Anterior cingulate cortex (tissue), 58 donors: ENCODE measurements around the gene CCDC61.

Experiments
- DNase-seq, 58 donors: peaks; one replicate each; lab custom pipeline; 2025; lab: John Stamatoyannopoulos, UW

CCDC61 gene

DNA sequence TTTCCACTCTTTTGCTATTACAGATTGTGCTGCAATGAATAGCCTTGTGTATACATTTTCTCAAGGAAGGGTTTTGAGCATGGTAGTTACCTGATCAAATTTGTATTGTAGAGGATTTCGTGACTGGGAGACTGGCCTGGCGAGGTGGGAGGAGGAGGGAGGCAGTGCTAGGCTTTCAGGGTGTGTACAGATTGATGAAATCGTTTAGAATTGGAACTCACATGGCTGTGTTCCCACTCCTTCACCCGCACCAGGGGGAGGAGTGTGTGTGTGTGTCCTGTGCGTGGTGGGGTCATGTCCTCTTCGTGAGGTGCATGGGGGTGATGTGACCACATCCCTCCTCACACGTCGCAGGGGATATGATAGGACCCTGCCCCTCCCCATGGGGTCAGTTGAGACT lies 19.3 kb downstream of the CCDC61 start:
- no peak for DNase-seq

DNA sequence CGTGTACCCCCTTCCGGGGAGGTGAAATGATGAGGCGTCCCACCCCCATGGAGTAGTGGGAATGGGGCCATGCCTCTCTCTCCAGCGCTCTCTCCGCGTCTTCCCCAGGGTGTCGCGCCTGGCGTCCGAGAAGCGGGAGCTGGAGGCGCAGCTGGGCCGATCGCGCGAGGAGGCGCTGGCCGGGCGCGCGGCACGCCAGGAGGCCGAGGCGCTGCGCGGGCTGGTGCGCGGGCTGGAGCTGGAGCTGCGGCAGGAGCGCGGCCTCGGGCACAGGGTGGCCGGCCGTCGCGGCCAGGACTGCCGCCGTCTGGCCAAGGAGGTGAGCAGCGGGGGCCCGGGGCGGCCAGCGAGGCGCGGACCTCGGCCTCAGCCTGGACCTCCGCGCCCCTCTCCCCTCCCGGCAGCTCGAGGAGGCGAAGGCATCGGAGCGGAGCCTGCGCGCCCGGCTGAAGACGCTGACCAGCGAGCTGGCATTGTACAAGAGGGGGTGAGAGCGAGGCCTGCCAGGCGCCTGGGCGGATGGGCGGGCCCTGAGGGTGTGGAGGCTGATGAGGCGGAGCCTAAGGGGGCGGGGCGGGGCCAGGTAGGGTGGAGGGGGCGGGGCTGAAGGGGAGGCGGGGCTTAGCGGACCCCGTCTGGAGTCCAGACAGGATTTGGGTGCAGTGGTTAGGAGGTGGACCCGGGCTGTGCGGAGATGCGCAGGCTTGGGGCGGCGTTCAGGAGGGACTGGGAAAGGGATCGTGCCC lies 19.8 kb downstream of the CCDC61 start:
- DNase-seq = peak in 12 of 58 donors; percentile 5 to 40 (median 18)

DNA sequence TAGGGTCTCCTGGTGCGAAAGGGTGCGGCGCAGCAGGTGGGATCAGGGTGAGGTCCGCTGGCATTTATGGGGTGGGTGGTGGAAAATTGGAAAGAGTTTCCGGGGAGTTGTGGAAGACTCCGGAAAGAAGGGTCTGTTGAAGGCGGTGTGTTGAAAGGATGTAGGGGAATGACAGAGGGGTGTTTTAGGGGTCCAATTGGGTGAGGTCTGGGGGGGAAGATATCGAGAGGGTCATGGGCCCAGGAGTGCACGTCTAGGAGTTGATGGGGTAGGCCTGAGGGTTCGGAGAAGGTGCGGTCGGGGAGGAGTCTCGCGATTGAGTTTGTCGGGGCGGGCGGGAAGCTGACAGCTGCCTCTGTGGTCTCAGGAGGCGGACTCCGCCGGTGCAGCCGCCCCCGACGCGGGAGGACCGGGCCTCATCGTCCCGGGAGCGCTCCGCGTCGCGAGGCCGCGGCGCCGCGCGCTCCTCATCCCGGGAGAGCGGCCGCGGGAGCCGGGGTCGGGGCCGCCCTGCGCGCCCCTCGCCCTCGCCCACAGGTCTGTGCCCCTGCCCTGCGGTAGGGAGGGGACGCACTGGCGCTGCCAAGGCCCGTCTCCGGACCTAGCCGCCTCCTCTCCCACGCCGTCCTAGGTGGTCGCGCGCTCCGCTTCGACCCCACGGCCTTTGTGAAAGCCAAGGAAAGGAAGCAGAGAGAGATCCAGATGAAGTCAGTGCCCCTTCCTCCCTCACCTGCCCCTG lies 20.6 kb downstream of the CCDC61 start:
- no peak for DNase-seq

DNA sequence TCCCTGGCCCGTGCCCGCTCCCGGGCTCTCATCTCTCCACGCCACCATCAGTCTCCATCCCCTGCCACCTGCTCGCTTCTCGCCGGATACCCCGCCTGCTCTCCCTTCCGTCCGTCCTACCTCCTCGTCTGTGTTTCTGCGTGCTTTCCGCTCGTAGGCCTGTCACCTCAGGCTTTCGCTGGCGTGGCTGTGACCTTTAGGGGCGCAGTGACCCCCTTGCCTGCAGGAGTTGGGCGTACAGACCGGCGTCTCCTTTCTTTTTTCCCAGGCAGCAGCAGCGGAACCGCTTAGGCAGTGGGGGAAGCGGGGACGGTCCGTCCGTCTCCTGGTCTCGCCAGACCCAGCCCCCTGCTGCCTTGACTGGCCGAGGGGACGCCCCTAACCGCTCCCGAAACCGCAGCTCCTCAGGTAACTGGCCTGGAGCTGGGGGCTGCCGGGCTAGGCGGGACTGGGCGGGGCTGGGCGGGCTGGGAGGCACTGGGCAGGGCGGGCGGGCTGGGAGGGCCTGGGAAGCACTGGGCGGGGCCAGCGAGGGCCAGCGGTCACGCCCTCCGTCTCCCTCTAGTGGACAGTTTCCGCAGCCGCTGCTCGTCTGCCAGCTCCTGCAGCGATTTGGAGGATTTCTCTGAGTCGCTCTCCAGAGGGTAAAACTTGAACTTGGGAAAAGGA lies 21.3 kb downstream of the CCDC61 start:
- DNase-seq = peak in 55 of 58 donors; percentile 14 to 82 (median 63)

DNA sequence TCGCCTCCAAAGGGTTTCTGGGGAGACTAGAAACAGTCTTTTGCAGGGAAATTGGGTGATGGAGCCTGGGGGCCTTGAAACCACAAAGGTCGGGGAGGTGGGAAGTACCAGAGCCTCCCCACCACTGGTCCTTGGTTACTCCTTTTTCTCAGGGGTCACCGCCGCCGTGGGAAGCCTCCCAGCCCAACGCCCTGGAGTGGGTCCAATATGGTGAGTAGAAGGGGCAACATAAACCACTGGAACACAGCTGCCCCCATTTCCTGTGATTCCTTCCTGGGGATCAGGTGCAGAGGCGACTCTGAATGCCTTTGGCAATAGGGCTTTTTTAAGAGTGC lies 21.8 kb downstream of the CCDC61 start:
- no peak for DNase-seq

DNA sequence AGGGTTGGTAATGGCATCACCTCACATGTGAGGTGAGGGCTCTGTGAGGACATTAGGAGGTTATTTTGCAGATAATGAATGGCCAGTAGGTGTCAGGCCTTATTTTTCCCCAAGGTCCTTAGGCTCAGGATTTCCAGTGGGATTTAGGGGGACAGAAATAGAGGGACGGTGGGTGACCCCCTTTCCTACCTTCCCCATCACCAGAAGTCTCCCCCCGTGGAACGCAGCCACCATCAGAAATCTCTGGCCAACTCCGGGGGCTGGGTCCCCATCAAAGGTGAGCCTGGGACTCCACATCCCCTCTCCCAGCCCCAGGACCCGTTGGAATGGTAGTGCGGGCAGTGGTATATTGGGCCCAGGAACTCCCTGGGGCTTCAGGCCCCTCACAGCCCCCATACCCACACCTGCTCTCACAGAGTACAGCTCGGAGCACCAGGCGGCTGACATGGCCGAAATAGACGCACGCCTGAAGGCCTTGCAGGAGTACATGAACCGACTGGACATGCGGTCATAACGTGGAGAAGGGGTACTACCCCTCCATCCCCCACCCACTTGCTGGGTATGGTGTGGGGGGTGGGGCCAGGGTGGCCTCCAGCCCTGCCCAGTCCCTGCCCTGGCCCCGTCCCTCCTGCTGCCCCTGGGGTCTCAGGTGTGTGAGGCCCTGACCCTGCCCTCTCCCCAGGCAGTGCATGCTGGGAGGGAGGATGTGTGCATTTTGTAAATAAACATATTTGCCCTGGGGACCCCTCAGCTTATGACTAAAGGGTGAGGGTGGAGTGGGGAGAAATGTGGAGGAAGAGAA lies 22.8 kb downstream of the CCDC61 start:
- DNase-seq = no peak

DNA sequence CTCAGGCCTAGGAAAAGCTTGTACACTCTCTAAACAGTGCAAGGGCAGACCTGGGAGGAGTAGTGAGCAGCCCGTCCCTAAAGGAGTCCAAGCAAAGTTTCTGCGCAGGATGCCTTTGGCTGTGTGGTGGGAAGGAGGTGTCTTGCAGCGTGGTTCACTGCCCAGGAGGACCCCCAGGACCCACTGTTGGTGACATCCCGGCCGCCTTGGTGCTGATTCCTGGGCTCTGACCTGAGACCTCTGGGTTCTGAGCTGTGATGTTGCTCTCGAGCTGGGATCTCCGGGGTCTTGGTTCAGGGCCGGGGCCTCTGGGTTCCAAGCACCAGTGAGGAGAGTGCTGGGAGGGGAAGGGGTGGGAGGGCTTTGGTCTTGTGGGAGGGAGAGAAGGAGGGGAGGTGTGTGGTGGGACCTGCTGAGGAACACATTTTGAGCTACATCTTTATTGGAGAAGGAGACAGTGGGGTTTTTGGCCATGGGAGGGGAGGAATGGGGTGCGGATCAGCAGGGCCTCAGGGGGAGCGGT lies 23.5 kb downstream of the CCDC61 start:
- no peak for DNase-seq

DNA sequence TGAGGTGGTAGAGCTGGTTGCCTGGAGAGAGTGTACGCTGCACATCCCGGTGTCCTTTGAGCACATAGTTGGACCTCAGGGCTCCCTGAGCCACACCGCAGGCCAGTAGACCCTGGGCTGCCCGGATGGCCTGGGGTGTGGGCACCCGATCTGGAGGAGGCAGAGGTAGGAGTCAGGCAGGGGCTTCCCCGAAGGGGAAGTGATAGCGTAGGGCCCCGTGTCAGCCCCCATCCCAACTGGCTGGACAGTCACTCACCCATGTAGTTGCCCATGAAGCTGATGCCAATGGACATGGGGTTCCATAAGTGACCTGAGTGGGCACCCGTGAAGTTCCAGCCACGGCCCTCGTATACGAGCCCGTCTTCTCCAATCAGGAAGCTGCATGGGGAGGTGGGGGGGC lies 24.0 kb downstream of the CCDC61 start:
- DNase-seq = no peak

DNA sequence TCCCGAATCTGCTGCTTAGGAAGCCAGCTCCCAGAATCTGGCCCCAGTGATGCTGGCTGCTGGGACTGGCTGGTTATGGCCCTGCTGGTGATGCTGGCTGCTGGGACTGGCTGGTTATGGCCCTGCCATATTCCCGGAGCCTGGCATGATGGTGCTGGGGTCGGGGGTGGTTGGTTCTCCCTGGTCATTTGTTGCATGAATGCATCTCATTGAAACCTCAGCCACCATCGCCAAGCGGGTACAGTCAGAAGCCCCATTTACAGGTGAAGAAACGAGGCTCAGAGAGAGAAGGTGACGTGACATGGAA lies 25.5 kb downstream of the CCDC61 start:
- peak in 2 of 58 donors; percentile 10 to 11 for DNase-seq

DNA sequence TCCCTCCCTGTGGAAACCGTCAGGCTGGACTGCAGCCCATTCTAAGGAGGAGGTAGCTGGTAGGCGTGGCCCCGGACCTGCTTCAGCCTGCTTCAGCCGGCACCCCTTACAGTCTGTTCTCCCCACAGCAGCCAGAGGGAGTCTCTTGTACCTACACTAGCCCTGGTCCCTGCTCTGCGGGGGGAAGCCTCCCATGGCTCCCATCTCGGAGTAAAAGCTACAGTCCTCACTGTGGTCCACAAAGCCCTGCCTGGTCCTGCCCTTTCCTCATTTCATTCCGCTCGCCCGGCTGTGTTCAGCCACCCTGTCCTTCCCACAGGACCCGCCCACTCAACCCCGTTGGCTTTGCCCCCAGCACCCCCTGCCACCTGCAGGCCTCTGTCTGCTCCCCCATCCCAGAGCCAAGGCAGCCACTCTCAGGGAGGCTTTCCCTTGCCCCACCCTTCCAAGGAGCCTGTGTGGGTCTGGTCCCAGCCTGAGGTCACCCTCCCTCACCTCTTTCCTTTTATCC lies 26.3 kb downstream of the CCDC61 start:
- DNase-seq = peak in 2 of 58 donors; percentile 4 to 16

DNA sequence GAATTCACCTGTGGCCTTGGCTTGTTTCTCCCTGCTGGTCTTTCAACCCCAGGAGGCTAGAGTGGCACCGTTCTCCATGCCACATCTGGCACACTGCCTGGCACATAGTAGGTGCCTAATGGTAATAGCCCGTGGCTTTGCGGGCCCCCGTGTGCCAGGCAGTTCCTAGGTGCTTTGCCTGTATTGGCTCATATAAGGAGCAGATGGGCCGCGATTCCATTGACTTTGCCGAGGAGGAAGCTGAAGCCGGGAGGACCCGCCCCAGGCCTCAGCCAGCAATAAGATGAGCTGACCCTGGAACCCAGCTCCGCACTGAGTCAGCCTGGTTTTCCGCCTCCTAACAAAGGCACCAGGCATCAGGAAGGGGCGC lies 26.8 kb downstream of the CCDC61 start:
- no peak for DNase-seq

DNA sequence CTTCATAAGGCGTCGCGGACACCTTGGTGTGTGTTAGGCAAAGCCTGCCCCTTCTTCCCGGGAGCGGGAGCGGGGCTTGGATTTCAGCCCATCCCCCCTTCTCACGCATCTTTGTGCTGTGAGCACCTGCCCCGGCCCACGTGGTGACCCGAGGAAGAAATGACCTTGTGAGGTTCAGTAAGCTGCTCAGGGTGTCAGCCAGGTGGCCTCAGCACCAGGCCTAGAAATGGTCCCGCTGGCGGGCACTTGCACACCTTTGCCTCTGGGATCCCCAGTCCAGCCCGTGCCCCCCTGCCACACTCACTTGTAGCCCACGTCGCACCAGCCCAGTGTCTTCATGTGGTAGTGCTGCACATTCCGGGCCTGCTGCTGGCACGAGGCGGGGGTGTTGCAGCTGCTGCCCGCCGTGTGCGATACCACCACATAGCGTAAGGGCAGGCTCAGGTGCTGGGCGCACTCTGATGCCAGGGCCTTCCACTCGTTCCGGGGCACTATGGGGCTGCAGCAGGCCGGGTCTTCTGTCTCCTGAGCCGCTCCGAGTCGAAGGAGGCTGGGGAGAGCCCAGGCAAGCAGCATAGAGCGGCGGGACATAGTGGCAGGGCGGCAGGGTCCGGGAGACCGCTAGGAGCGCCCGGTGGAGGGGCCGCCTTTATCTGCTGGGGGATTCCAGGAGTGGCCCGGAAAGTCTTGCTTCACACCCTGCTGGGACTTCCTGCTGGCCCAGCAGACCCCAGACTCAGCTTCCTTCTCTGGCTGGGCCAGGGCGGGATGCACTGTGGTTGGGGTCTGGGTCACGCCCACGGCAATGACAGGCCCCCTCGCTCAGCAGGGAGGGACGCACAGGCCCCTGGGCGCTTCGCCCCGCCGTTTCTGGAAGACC lies 27.4 kb downstream of the CCDC61 start, which contains the start of gene PGLYRP1:
Gene PGLYRP1, minus strand, starts transcription at position 623 of the 880 bp plus-strand sequence. Its CDS starts 32 bp downstream, at position 591.
- DNase-seq = no peak

DNA sequence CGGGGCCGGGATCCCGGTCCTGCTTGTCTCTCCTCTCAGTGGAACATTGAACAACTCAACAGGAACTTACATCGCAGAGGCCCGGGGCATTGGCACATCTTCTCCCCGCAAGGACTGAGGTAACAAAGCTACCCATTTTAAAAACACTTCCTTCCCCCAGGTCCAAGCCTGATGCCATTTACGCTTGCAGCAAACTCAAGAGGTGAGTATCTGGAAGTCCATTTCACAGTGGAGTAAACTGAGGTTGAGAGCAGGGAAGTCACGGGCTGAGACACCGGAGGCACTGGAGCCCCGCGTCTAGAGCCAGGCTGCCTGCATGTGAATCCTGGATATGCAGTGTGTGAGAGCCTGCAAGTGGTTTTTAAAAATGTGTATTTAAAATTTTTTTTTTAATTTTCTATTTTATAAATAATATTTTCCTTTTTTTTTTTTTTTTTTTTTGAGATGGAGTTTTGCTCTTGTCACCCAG lies 28.1 kb downstream of the CCDC61 start:
- DNase-seq = no peak

DNA sequence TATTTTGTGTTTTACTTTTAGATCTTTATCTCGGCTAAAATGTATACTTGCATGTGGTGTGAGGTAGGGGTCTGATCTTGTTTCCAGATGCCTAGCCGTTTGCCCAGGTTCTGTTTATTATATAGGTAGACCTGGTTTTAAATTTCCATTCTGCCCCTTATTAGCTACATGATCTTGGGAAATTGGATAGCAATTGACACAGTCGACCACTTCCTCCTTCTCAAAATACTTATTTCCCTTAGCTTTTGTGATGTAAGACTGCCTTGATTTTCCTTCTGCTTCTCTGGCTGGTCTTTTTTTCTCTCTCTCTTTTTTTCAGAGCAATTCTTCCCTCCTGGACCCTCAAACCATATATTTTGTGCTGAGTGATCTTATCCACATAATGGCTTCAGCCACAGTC lies 30.6 kb downstream of the CCDC61 start:
- DNase-seq = no peak

DNA sequence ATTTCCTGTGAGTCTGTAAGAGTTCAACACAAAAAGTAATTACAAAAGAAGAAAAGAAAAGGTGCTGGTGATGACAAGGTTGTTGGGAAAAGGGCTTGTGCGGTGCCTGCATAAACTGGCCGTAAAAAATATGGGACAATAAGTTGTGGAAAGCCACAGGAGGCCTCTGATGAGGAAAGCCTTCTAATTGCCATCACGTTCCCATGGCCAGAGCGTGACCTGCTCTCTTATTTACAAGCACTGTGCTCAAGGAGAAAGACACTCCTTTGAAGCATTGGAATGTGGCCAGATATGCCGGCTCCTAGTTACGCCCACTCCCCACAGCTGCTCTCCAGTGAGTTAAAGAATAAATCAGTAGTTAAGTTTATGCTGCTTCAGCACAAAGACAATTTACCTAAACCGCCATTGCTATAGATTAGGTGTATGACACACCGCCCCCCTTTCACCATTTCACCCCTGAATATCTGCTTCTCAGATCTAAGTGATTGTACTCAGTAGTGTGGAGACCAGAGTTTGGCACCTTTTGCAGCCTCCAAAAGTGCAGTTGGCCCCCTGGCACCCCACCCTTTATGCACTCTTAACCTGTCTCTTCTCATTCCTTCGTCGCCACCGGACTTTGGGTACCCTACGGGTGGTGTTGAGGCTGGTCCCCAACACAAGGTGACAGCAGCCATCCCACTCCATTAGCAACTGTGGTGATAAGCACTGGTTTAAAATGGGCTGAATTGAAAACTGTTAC lies 35.7 kb downstream of the CCDC61 start:
- no peak for DNase-seq

DNA sequence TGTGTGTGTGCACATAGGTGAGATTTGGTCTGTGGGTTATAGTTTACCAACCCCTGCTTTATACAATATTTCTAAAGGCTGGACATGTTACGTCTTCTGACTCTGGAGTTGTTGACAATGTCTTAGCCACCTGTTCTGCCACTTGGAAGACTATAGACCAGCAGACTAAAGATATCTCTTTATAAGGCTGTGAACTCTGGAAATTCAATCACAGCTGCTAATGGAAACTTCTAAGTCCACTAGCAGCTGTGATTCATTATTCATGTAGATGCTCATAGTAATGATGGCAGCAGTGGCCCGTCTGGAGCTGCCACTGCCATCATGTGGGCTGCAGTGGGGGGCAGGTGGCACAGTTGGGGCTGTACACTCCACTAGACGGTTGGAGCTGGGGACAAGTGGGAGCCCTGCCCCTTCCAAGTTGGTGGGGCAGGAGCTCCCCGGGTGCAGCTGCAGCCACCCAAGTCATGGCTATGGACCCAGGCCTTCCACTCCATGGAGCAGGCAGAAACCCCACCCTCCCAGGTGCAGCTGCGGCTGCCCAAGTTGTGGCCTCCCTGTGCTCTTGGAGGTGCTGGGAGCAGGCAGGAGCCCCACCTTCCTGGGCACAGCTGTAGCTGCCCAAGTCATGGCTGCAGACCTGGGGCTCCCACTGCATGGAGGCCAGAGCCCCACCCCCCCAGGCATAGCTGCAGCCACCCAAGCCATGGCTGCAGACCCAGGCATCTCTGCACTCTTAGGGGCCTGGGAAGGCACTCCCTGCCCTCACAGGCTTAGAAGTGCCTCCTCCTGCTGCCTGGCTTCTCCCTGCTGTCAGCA lies 36.7 kb downstream of the CCDC61 start:
- DNase-seq = no peak

DNA sequence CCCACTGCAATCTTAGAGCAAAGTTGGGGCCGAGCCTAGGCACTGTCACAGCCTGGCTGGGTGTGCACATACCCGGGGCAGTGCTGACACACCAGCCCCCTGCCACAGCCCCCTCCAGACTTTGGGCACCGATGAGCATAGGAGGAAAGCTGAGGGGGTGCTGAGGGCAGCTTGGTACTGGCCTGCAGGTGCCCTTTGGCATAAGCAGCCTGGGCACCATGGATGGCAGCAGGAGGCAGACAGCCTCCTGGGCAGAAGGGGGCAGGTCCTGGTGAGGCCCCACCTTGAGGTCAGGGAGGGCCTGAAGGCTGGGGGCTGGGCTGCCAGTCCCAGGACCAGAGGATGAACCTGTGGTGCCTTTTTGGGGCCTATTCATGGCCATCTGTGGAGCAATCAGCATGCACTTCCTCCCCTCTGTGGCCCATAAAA lies 37.3 kb downstream of the CCDC61 start:
- no peak for DNase-seq

DNA sequence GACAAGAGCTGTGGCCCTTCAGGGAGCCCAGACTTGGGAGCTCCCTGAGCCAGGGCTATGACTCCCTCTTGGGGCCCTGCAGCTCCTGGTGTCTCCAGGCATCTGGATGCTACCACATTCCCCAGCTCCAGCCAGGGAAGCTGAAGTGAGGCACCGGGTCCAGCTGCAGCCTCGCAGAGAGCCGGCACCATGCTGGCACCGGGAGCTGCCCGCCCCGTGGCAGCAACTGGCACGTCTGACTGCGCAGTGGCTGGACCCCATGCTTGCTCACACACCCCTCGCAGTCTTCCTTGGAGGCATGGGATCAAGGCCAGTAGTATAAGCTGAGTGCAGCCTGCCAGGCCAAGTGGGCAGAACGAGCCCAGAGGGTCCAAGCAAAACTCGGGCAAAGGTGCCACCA lies 38.1 kb downstream of the CCDC61 start:
- DNase-seq = no peak
